Spinal cord (tissue), 10 donors: ENCODE measurements around the gene ATG7. TPM values are rescaled to one million over a fixed set of nuclear protein-coding genes. Genes with fewer than 3 reads are reported as not detected.
A peak's percentile ranks its signal among the peaks of the same experiment; 100 is the strongest.

Experiments
- DNase-seq, 6 donors: peaks; one replicate each; pipeline versions ENCODE4 v3.0.0 to v3.0.0-alpha.2; 2013 to 2015; ENCODE audit warnings: low spot score in 6 of 6, low read depth in 4 of 6
- H3K27ac ChIP-seq: one replicate; pipeline ENCODE4 v1.5.1; 2013; ENCODE audit warnings: low read depth, low read length, control low read depth
- H3K27me3 ChIP-seq: one replicate; pipeline ENCODE4 v1.6.1; 2013; ENCODE audit warnings: low read length; ENCODE audit not compliant: control insufficient read depth, insufficient read depth
- H3K36me3 ChIP-seq: one replicate; pipeline ENCODE4 v1.6.1; 2013; ENCODE audit warnings: low read length; ENCODE audit not compliant: control insufficient read depth, insufficient read depth
- H3K4me1 ChIP-seq: one replicate; pipeline ENCODE4 v1.6.1; 2013; ENCODE audit warnings: low read length; ENCODE audit not compliant: control insufficient read depth, insufficient read depth
- H3K4me3 ChIP-seq: one replicate; pipeline ENCODE4 v1.5.1; 2013; ENCODE audit warnings: low read depth, low read length, control low read depth
- H3K9me3 ChIP-seq: one replicate; pipeline ENCODE4 v1.6.1; 2013; ENCODE audit warnings: low read length; ENCODE audit not compliant: control insufficient read depth, insufficient read depth
- WGBS: methylation state at CpG from one replicate; pipeline ENCODE4 v1.1.5; 2013; ENCODE audit warnings: missing lambda C conversion rate; ENCODE audit not compliant: insufficient coverage; 5-methylcytosine and 5-hydroxymethylcytosine counted together
- polyA plus RNA-seq, 2 donors: library from polyadenylated mRNA; unstranded; fragments of 120-200 nt; gene quantifications; one replicate each; pipeline ENCODE4 v1.2.1, GENCODE V29; 2013; ENCODE audit not compliant: insufficient read length in 2 of 2
- total RNA-seq, 2 donors: library from RNA; depleted of rRNA in 1 of 2; stranded (reverse); fragments of 120-200 nt in 1 of 2; fragments of >200 nt in 1 of 2; gene quantifications; one replicate each; pipeline versions ENCODE4 v1.2.3 to v1.2.4, GENCODE V29; 2013 to 2014
- donor health status: healthy.

The ATG7 gene
- total and polyA plus RNA-seq, 4 donors = 18.2 to 48.0 (median 26.4) TPM

DNA sequence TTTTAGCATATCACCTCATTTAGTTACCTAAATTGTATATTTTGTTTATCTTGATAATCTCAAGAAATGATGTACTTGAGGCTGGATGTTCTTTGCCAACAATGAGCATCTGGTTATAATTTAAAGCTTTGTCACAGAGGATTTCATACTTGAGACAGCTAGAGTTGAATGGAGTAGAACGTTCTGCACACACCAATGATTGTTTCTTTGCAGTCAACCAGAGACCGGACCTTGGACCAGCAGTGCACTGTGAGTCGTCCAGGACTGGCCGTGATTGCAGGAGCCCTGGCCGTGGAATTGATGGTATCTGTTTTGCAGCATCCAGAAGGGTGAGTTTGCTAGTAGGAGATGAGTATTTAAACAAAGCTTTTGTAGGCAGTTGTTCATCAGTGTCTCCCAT is 90.4 kb downstream of the ATG7 start:
- Histone ChIP-seq H3K27me3 (no peaks in the 10 kb centered on the region), H3K4me3 (no peak overlapping the region), H3K36me3 (peaks cover 7% of the 10 kb centered on the region), H3K27ac (no peak overlapping the region), H3K4me1 (peaks cover 10% of the 10 kb centered on the region), H3K9me3 (no peaks in the 10 kb centered on the region)
- WGBS = 92% methylated on average over 4 of the region's 5 CpGs
- DNase-seq = no peak

DNA sequence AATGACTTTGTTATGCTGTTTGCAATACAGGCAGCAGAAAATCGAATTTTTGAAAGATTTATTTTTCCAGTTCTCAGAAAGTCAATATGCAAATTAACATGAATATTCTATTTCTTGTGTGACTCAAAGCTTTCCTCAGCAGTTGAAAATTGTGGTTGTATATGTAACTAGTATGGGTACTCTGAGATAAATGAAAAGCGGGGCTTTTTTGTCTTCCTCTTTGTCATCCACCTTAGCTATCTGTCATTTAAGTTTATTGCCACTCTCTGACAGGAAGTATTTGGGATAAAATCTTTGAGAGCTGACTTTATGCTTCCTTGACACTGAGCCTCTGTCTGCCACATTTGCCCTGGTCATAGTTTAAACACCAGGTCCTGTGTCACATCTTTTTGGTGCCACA is 91.5 kb downstream of the ATG7 start:
- peaks cover 7% of the 10 kb centered on the region for H3K36me3 ChIP-seq

DNA sequence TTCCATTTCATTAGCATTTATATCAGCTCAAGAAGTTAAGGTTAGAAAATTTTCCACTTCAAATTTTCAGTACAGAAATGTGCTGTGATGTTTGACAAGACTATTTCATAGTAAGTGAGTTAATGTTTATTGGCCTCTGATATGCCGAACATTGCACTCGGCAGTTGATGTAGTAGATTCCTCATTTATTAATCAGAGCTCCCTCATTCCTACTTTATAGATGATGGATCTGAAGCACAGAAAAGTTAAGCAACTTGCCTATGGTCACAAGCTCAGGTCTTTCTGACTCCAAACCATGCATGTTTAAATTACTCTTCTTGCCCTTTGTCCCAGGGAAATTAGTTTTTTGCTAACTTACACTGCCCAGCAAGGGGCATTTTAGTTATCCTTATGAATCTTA is 92.0 kb downstream of the ATG7 start:
- no peaks in the 10 kb centered on the region for H3K9me3 ChIP-seq
- peaks cover 15% of the 10 kb centered on the region for H3K4me1 ChIP-seq
- H3K27ac ChIP-seq = no peak overlapping the region
- H3K4me3 ChIP-seq = no peak overlapping the region
- WGBS = no CpG with 5 or more reads among the region's 2 CpGs
- H3K36me3 ChIP-seq = peaks cover 7% of the 10 kb centered on the region
- DNase-seq = peak in 1 of 6 donors; percentile 15
- H3K27me3 ChIP-seq = no peaks in the 10 kb centered on the region

More for the DNA sequence above, 91.5 kb downstream of the ATG7 start:
- no peaks in the 10 kb centered on the region for H3K27me3 ChIP-seq
- H3K4me1 ChIP-seq = peaks cover 15% of the 10 kb centered on the region
- H3K4me3 ChIP-seq = no peak overlapping the region
- no peak overlapping the region for H3K27ac ChIP-seq
- DNase-seq = no peak
- WGBS = no CpG with 5 or more reads among the region's 2 CpGs
- H3K9me3 ChIP-seq = no peaks in the 10 kb centered on the region

DNA sequence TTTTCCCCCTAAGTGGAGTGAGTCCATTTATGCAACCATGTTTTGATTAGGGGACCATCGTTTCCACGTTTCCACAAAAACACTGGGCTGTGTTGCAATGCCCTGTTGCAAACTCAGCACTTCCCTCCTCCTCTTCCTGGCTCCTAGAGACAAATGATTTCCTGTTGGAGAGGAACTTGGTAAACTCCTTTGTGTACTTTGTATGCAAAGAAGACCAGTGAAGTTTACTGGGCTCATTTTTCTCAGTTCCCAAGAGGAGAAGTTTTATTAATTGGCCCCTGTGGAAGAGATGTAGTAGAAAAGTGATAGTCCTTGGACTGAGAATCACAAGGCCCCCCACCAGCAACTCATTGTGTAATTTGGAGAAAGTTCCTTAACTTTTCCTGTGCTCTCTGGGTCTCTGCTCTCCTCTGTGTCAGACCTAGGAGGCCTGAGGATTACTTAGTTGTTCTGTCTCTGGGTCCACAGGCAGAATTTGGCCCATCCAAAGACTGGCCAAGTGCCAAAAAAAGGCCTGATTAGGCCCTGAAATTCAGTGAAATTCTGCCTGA is 95.0 kb downstream of the ATG7 start:
- DNase-seq = peak in 3 of 6 donors; percentile 31 to 79 (median 78)
- H3K9me3 ChIP-seq = no peaks in the 10 kb centered on the region
- WGBS = no CpG with 5 or more reads among the region's 2 CpGs

DNA sequence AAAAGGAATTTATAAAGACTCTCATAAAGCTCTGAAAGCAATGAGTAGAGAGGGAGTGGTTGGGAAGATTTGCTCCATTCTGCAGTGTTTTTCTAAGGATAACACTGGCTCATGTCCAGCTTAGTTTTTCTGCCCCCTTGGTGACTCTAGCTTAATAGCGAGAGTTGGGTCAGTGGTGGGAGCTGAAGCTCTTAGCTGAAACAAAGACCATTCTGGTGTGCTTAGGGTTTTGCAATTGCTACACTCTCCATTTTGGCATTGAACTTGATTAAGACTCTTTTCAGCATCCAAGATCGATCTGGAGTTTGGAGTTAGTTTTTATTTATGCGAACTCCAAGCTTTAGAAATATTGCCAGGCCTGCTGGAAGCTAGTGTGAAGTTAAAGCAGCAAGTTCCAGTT is 98.0 kb downstream of the ATG7 start:
- Histone ChIP-seq H3K9me3 (no peaks in the 10 kb centered on the region), H3K4me1 (peaks cover 32% of the 10 kb centered on the region), H3K36me3 (no peaks in the 10 kb centered on the region), H3K4me3 (no peak overlapping the region), H3K27me3 (no peaks in the 10 kb centered on the region), H3K27ac (no peak overlapping the region)
- DNase-seq = peak in 2 of 6 donors; percentile 28 to 71
- WGBS = 35% methylated on average over 2 of the region's 3 CpGs

More for the DNA sequence above, 95.0 kb downstream of the ATG7 start:
- Histone ChIP-seq H3K4me3 (no peak overlapping the region), H3K27ac (peak overlapping the region; percentile 88), H3K27me3 (no peaks in the 10 kb centered on the region), H3K36me3 (peaks cover 3% of the 10 kb centered on the region), H3K4me1 (peaks cover 32% of the 10 kb centered on the region)

DNA sequence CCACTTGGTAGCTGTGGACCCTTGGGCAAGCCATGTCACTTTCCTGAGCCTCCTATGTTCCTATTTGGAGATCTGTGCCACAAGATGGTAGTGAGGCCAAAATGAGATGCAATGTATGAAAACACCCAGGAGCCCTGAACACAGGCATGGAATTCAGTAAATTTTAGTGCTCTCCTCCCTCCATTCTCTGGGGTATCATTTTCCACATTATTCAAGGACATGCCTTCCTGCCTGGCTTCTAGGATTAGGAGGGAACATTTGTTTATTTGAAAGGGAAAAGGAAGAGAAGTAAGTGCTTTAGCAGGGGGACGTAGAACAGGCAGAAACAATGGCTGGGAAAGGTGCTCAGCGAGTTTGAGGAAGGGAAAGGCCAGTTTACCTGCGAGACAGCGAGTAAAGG is 98.8 kb downstream of the ATG7 start:
- H3K4me3 ChIP-seq = no peak overlapping the region
- H3K9me3 ChIP-seq = no peaks in the 10 kb centered on the region
- 92% methylated on average over 4 of the region's 4 CpGs for WGBS
- DNase-seq = peak in 1 of 6 donors; percentile 24
- no peaks in the 10 kb centered on the region for H3K27me3 ChIP-seq
- no peak overlapping the region for H3K27ac ChIP-seq
- H3K36me3 ChIP-seq = no peaks in the 10 kb centered on the region
- peaks cover 27% of the 10 kb centered on the region for H3K4me1 ChIP-seq

DNA sequence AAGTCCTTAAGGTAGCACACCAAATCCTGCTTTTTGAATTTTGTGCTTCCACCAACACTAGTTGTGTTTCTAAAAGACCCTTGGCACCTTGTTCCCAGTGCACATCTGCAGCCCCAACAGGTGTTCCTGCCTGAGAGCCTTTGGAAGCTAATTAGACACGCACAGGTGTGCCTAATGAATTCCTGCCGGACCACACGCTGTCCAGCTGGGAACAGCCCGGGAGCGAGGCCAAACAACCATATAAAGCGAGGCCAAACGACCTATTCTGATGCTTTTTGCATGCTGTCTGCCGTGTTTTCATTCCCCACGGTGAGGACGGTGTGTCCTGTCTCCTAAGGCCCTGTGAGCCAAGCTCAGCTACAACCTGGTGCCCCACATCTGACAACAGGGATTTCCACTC is 99.5 kb downstream of the ATG7 start:
- Histone ChIP-seq H3K27me3 (no peaks in the 10 kb centered on the region), H3K27ac (no peak overlapping the region), H3K36me3 (no peaks in the 10 kb centered on the region), H3K4me3 (no peak overlapping the region), H3K9me3 (no peaks in the 10 kb centered on the region), H3K4me1 (peaks cover 25% of the 10 kb centered on the region)
- DNase-seq = peak in 2 of 6 donors; percentile 33 to 49
- WGBS = 20% methylated on average over 10 of the region's 10 CpGs

DNA sequence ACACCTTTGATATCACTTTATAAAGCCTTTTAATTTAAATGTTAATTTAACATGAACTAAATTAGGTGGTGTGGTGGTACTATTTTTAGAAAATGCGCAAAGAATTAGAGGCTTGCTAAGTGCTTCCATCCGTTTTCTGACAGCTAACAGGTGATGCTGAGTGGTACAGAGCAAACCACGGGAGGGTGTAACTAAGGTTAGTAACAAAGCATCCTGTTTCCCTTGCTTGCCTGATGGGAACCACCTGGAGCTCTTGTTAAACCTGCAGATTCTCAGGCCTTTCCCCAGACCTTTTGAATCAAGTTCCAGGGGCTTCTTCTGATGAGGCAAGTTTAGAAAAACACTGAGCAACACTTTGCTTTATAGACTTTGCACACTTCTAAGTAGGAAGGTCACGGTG is 101.0 kb downstream of the ATG7 start:
- Histone ChIP-seq H3K4me1 (peaks cover 20% of the 10 kb centered on the region), H3K9me3 (no peaks in the 10 kb centered on the region), H3K36me3 (no peaks in the 10 kb centered on the region), H3K4me3 (no peak overlapping the region), H3K27ac (no peak overlapping the region), H3K27me3 (no peaks in the 10 kb centered on the region)
- 84% methylated on average over 3 of the region's 4 CpGs for WGBS
- DNase-seq = no peak

DNA sequence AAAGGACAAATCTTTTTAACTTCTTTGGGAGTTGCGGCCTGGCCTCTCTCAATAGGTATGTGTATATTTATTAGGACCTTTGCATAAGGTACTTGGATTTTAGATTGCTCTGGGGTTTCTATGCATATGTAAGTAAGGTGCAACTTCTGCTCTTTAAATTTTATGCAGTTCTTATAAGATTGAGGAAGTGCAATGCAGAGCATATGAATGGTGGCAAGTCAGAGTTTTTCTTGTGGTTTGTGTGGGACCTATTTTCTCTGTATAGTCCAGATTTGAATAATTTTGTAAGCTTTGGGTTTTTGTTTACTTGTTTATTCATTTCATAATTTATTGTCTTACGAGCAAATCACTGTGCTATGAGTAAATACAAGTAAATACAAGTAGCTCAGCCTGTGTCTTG is 101.5 kb downstream of the ATG7 start:
- no peak for DNase-seq
- no peaks in the 10 kb centered on the region for H3K36me3 ChIP-seq

DNA sequence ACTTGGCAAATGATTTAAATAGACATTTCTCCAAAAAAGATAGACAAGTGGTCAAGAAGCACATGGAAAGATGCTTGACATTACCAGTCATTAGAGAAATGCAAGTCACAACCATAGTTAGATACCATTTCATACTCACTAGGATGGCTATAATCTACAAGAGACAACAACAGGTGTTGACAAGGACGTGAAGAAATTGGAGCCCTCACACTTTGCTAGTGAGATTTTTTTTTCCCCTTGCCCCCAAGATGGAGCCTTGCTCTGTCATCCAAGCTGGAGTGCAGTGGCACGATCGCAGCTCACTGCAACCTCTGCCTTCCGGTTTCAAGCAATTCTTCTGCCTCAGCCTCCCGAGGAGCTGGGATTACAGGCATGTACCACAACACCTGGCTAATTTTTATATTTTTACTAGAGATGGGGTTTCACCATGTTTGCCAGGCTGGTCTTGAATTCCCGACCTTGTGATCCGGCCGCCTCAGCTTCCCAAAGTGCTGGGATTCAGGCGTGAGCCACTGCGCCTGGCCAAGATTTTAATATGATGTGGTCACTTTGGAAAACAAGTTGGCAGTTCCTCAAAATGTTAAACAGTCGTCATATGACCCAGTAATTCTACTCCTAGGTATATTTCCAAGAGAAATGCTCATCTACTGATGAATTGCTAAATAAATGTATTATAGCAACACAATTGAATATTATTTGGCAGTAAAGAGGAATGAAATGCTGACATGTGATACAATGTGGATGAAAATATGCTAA is 103.3 kb downstream of the ATG7 start:
- Histone ChIP-seq H3K4me3 (no peak overlapping the region), H3K4me1 (peaks cover 23% of the 10 kb centered on the region), H3K27me3 (no peaks in the 10 kb centered on the region), H3K27ac (no peak overlapping the region), H3K9me3 (no peaks in the 10 kb centered on the region), H3K36me3 (no peaks in the 10 kb centered on the region)
- no peak for DNase-seq
- 94% methylated on average over 7 of the region's 11 CpGs for WGBS

More for the DNA sequence above, 101.5 kb downstream of the ATG7 start:
- Histone ChIP-seq H3K27me3 (no peaks in the 10 kb centered on the region), H3K9me3 (no peaks in the 10 kb centered on the region), H3K27ac (no peak overlapping the region), H3K4me3 (no peak overlapping the region), H3K4me1 (peaks cover 17% of the 10 kb centered on the region)
- no CpG with 5 or more reads among the region's 2 CpGs for WGBS
